Breast epithelium (tissue), 3 donors: ENCODE measurements around the gene TEX26.

Source experiments
- CTCF ChIP-seq, 3 donors: fragments of 450-650 bp; IDR thresholded peaks; one replicate each; pipeline ENCODE4 v1.5.1; 2016 to 2017; ENCODE audit warnings: antibody characterized with exemption in 3 of 3, mild to moderate bottlenecking in 3 of 3, moderate library complexity in 3 of 3
- POLR2A ChIP-seq: fragments of 450-650 bp; IDR thresholded peaks from one replicate; pipeline ENCODE4 v1.6.1; 2016; ENCODE audit warnings: antibody characterized with exemption, mild to moderate bottlenecking, moderate library complexity
- POLR2AphosphoS5 ChIP-seq, 3 donors: sonication (generic); formaldehyde crosslinking; IDR thresholded peaks; one replicate each; pipeline ENCODE4 v1.6.1; 2017; ENCODE audit warnings: antibody characterized with exemption in 3 of 3

DNA sequence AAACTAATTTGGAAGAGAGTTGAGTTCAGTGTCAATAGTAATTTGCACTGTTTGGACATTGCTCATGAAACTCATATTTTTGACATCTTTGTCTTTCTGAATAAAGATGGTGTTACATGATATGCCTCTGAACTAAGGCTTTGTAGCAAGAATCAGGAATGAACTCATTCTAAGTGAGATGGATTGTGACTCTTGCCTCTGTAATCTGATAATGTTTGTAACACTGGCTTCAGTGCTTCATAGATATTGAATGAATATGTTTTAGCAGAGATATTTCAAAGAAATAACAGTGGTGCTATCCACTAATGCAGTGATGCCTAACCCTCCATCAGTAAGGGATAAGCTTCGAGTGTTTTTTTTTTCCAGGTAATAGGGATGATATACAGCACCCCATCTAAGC lies 32.9 kb downstream of the TEX26 start:
- TF ChIP-seq CTCF (IDR thresholded peaks at IDR 0.05) (no peak), POLR2A (no peak), POLR2AphosphoS5 (IDR thresholded peaks at IDR 0.05) (no peak)
